Placental epithelial cell (primary cell): ENCODE measurements around the gene SOX14. TPM values are rescaled to one million over a fixed set of nuclear protein-coding genes. Genes with fewer than 3 reads are reported as not detected.

ENCODE experiments used
- total RNA-seq: library from RNA; depleted of rRNA; stranded (reverse); fragments of >200 nt; gene quantifications from 2 replicates; pipeline ENCODE4 v1.2.3, GENCODE V29; 2012

The SOX14 gene
- total RNA-seq = not detected in 2 replicates

GRCh38 chr3:137764001-137764433 is at the start of gene SOX14:
Gene SOX14 (plus strand): TSS chr3:137764315. CDS start chr3:137764785, 470 bp downstream.

Other genes with a start within 250 kb of the SOX14 start
- gene CLDN18, start 245.8 kb downstream of the SOX14 start, total RNA-seq = not detected in 2 replicates